H1 (cell line): ENCODE measurements around the gene FOXI2.

ENCODE experiments used
- CREB1 ChIP-seq: IDR thresholded peaks from 2 replicates; pipeline ENCODE4 v1.6.1; 2012; ENCODE audit warnings: inconsistent platforms
- EP300 ChIP-seq, 2 experiments: IDR thresholded peaks; 1 replicate in 1 of 2; 2 replicates in 1 of 2; pipeline ENCODE4 v1.6.1; 2011 to 2012; ENCODE audit warnings: low read depth in 2 of 2, low read length in 2 of 2, mild to moderate bottlenecking in 2 of 2, borderline replicate concordance in 1 of 2, inconsistent platforms in 1 of 2, moderate library complexity in 1 of 2
- EZH2 ChIP-seq: fragments of 200-600 bp; sonication (generic); IDR thresholded peaks from 2 replicates; pipeline ENCODE4 v1.7.1; 2012; ENCODE audit warnings: low read depth, mild to moderate bottlenecking, moderate library complexity, low read length, inconsistent platforms; ENCODE audit not compliant: severe bottlenecking
- JUND ChIP-seq: IDR thresholded peaks from 2 replicates; pipeline ENCODE4 v1.6.1; 2011; ENCODE audit warnings: mild to moderate bottlenecking, improper control_type of control experiment, low read length
- RFX5 ChIP-seq: IDR thresholded peaks from 2 replicates; pipeline ENCODE4 v1.6.1; 2011; ENCODE audit warnings: low read depth, low read length, improper control_type of control experiment, borderline replicate concordance
- TF ChIP-seq, protein P1 (sequence below), 3 experiments: IDR thresholded peaks; 1 replicate in 2 of 3; 2 replicates in 1 of 3; pipeline versions ENCODE4 v1.5.1 to v1.6.1; 2011; ENCODE audit warnings: low read length in 3 of 3, mild to moderate bottlenecking in 3 of 3, inconsistent platforms in 2 of 3, low read depth in 1 of 3, moderate library complexity in 1 of 3; ENCODE audit not compliant: insufficient read depth in 1 of 3; ENCODE audit errors: control extremely low read depth in 1 of 3

DNA sequence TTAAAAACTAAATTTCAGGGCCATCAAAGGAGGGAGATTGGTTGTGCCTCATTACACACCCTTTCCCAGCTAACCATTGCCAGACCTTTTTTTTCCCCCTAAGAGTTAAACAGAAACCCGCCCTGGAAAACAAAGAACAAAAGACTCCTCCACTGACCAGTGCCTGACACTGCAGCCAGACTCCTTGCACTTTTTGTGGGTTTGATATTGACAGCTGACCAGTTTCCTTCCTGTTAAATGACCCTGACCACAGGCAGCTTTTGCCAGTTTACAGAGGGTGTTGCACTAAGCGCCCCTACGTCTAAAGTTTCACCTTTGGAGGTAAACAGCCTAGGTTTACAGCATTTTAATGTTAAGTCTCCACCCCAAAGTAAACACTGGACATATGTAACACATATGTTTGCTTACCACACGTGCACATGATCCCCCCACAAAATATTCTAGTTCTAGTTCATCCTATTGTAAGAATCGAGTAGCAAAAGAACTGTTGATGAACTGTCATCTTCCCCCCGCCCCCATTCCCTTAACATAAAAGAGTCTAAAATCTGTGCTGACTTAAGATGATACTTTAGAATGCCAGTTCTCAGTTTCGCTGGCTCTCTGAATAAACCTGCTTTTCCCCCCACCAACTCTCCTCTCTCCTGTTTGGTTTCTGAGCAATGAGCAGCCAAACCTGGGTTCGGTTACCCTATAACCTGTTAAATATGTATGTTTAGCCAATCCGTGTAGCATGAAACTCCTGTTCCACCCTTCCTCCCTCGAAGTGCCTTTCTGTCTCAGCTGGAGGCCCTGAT is 38.0 kb downstream of the FOXI2 start:
- TF ChIP-seq, protein P1, sequence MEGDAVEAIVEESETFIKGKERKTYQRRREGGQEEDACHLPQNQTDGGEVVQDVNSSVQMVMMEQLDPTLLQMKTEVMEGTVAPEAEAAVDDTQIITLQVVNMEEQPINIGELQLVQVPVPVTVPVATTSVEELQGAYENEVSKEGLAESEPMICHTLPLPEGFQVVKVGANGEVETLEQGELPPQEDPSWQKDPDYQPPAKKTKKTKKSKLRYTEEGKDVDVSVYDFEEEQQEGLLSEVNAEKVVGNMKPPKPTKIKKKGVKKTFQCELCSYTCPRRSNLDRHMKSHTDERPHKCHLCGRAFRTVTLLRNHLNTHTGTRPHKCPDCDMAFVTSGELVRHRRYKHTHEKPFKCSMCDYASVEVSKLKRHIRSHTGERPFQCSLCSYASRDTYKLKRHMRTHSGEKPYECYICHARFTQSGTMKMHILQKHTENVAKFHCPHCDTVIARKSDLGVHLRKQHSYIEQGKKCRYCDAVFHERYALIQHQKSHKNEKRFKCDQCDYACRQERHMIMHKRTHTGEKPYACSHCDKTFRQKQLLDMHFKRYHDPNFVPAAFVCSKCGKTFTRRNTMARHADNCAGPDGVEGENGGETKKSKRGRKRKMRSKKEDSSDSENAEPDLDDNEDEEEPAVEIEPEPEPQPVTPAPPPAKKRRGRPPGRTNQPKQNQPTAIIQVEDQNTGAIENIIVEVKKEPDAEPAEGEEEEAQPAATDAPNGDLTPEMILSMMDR (IDR thresholded peaks at IDR 0.05; ENCODE audit: control extremely low read depth in 1 of 3, insufficient read depth in 1 of 3, low read depth in 1 of 3, low read length in 3 of 3), result no peak
- no peak for TF ChIP-seq EZH2
- TF ChIP-seq CREB1, result no peak
- no peak for TF ChIP-seq EP300 (IDR thresholded peaks at IDR 0.05; ENCODE audit: borderline replicate concordance in 1 of 2, low read depth in 2 of 2, low read length in 2 of 2)
- TF ChIP-seq RFX5, result no peak
- no peak for TF ChIP-seq JUND
